H1 (cell line): Measurements from ENCODE around the gene PDE8B. TPM values are rescaled to one million over a fixed set of nuclear protein-coding genes. Genes with fewer than 3 reads are reported as not detected.

Experiments
- CTCF ChIA-PET: fragments of 300-600 bp; sonication (Branson Sonifier 250); formaldehyde crosslinking; loops from one replicate; lab custom pipeline; 2021; ENCODE audit not compliant: partially characterized antibody; lab: Charles Lee
- POLR2A ChIA-PET: fragments of 300-600 bp; sonication (Branson Sonifier 250); formaldehyde crosslinking; loops from one replicate; lab custom pipeline; 2021; ENCODE audit warnings: inconsistent platforms; ENCODE audit not compliant: partially characterized antibody; lab: Charles Lee
- DNase-seq, 2 experiments: peaks; one replicate each; pipeline versions ENCODE4 v3.0.0 to v3.0.0-alpha.2; 2010 to 2022; ENCODE audit warnings: low spot score in 2 of 2, low read depth in 1 of 2, mixed read lengths in 1 of 2
- FAIRE-seq: peaks from 2 replicates; lab custom pipeline; 2011; peaks lifted over from hg19 to GRCh38; lab: Jason Lieb, UNC
- H2AFZ ChIP-seq: 2 replicates; pipeline ENCODE4 v1.8.1; 2012; ENCODE audit warnings: low read length, inconsistent platforms
- H2AK5ac ChIP-seq: 2 replicates; pipeline ENCODE4 v1.6.1; 2013; ENCODE audit warnings: low read depth, low read length
- H2BK120ac ChIP-seq: replicated peaks from 2 replicates; pipeline ENCODE3; 2013; ENCODE audit warnings: low read depth, low read length, inconsistent platforms
- H2BK12ac ChIP-seq: 2 replicates; pipeline ENCODE4 v1.6.1; 2013; ENCODE audit warnings: low read depth, low read length
- H2BK15ac ChIP-seq: 2 replicates; pipeline ENCODE4 v1.6.1; 2013; ENCODE audit warnings: low read length
- H2BK20ac ChIP-seq: 2 replicates; pipeline ENCODE4 v1.6.1; 2013; ENCODE audit warnings: low read length
- H2BK5ac ChIP-seq: 2 replicates; pipeline ENCODE4 v1.6.1; 2013; ENCODE audit warnings: low read depth, low read length
- H3K14ac ChIP-seq: 2 replicates; pipeline ENCODE4 v1.6.1; 2013; ENCODE audit warnings: inconsistent platforms; ENCODE audit not compliant: insufficient read length
- H3K18ac ChIP-seq: 2 replicates; pipeline ENCODE4 v1.6.1; 2013; ENCODE audit warnings: low read length; ENCODE audit errors: extremely low read depth
- H3K23ac ChIP-seq: 2 replicates; pipeline ENCODE4 v1.6.1; 2013; ENCODE audit warnings: inconsistent platforms; ENCODE audit not compliant: insufficient read length
- H3K23me2 ChIP-seq: 2 replicates; pipeline ENCODE4 v1.6.1; 2013; ENCODE audit warnings: low read depth, low read length
- H3K27ac ChIP-seq: 2 replicates; pipeline ENCODE4 v1.6.1; 2011; ENCODE audit warnings: low read depth, low read length, inconsistent platforms
- H3K27me3 ChIP-seq, 4 experiments: replicated peaks in 1 of 4; 1 replicate in 1 of 4; 2 replicates in 3 of 4; pipeline versions ENCODE4 v1.6.1 to v1.8.1; 2011 to 2013; ENCODE audit warnings: low read length in 3 of 4, mild to moderate bottlenecking in 3 of 4, inconsistent platforms in 2 of 4, mixed read lengths in 2 of 4, moderate library complexity in 1 of 4; ENCODE audit not compliant: control insufficient read depth in 3 of 4, insufficient read depth in 3 of 4; ENCODE audit errors: extremely low read depth in 1 of 4
- H3K36me3 ChIP-seq, 4 experiments: 2 replicates each; pipeline versions ENCODE4 v1.6.1 to v1.8.1; 2011 to 2013; ENCODE audit warnings: mild to moderate bottlenecking in 4 of 4, low read length in 3 of 4, moderate library complexity in 2 of 4, control low read depth in 1 of 4, inconsistent platforms in 1 of 4; ENCODE audit not compliant: insufficient read depth in 4 of 4, control insufficient read depth in 2 of 4
- H3K4ac ChIP-seq: replicated peaks from 2 replicates; pipeline ENCODE3; 2013; ENCODE audit warnings: low read length, low read depth, mixed read lengths, inconsistent platforms; ENCODE audit not compliant: insufficient read length
- H3K4me1 ChIP-seq, 4 experiments: replicated peaks in 1 of 4; 1 replicate in 1 of 4; 2 replicates in 3 of 4; pipeline versions ENCODE4 v1.6.1 to v1.8.1; 2011 to 2013; ENCODE audit warnings: low read length in 3 of 4, inconsistent platforms in 2 of 4, mixed read lengths in 1 of 4; ENCODE audit not compliant: insufficient read depth in 4 of 4, control insufficient read depth in 3 of 4
- H3K4me2 ChIP-seq, 2 experiments: 2 replicates each; pipeline versions ENCODE4 v1.6.1 to v1.8.1; 2011 to 2013; ENCODE audit warnings: low read depth in 2 of 2, low read length in 2 of 2, control low read depth in 1 of 2, inconsistent platforms in 1 of 2, mild to moderate bottlenecking in 1 of 2; ENCODE audit not compliant: insufficient read depth in 1 of 2
- H3K4me3 ChIP-seq, 4 experiments: fragments of 200-600, 300-600 bp in 1 of 4; sonication (generic), shearing (Covaris generic), sonication (Bioruptor Twin) in 1 of 4; 2 replicates each; pipeline versions ENCODE4 v1.5.1 to v1.8.1; 2011 to 2016; ENCODE audit warnings: low read length in 4 of 4, low read depth in 3 of 4, control low read depth in 2 of 4, inconsistent platforms in 2 of 4, mild to moderate bottlenecking in 2 of 4, mixed read lengths in 1 of 4, moderate library complexity in 1 of 4; ENCODE audit not compliant: insufficient read depth in 2 of 4; ENCODE audit errors: extremely low read depth in 1 of 4
- H3K56ac ChIP-seq: replicated peaks from 2 replicates; pipeline ENCODE3; 2013; ENCODE audit warnings: low read depth, mild to moderate bottlenecking, mixed read lengths, low read length, inconsistent platforms; ENCODE audit not compliant: insufficient read length
- H3K79me1 ChIP-seq: 2 replicates; pipeline ENCODE4 v1.6.1; 2013; ENCODE audit warnings: low read depth, low read length, control low read depth
- H3K79me2 ChIP-seq, 2 experiments: 2 replicates each; pipeline versions ENCODE4 v1.6.1 to v1.8.1; 2012 to 2013; ENCODE audit warnings: low read length in 2 of 2, mild to moderate bottlenecking in 2 of 2, inconsistent platforms in 1 of 2; ENCODE audit not compliant: insufficient read depth in 2 of 2, control insufficient read depth in 1 of 2
- H3K9ac ChIP-seq, 4 experiments: replicated peaks in 1 of 4; 1 replicate in 1 of 4; 2 replicates in 3 of 4; pipeline versions ENCODE4 v1.6.1 to v1.8.1; 2011 to 2013; ENCODE audit warnings: low read depth in 3 of 4, low read length in 3 of 4, control low read depth in 2 of 4, mild to moderate bottlenecking in 2 of 4, moderate library complexity in 2 of 4, inconsistent platforms in 1 of 4; ENCODE audit errors: extremely low read depth in 1 of 4
- H3K9me3 ChIP-seq, 2 experiments: 2 replicates each; pipeline versions ENCODE4 v1.6.1 to v1.8.1; 2012 to 2013; ENCODE audit warnings: mild to moderate bottlenecking in 2 of 2, moderate library complexity in 2 of 2, control low read depth in 1 of 2, inconsistent platforms in 1 of 2, low read depth in 1 of 2, low read length in 1 of 2, mixed read lengths in 1 of 2; ENCODE audit not compliant: insufficient read depth in 2 of 2
- H4K20me1 ChIP-seq, 2 experiments: replicated peaks in 1 of 2; 2 replicates each; pipeline versions ENCODE3 to v1.8.1; 2011 to 2013; ENCODE audit warnings: inconsistent platforms in 2 of 2, low read length in 2 of 2, mild to moderate bottlenecking in 1 of 2; ENCODE audit not compliant: insufficient read depth in 2 of 2, control insufficient read depth in 1 of 2
- H4K5ac ChIP-seq: 2 replicates; pipeline ENCODE4 v1.6.1; 2013; ENCODE audit warnings: low read length, low read depth, mixed read lengths, inconsistent platforms; ENCODE audit not compliant: insufficient read length
- H4K8ac ChIP-seq: 2 replicates; pipeline ENCODE4 v1.8.0; 2013; ENCODE audit warnings: mild to moderate bottlenecking, moderate library complexity, low read length, inconsistent platforms; ENCODE audit not compliant: insufficient read depth; ENCODE audit errors: extremely low read depth
- H4K91ac ChIP-seq: replicated peaks from 2 replicates; pipeline ENCODE3; 2013; ENCODE audit warnings: low read length, mixed read lengths, inconsistent platforms; ENCODE audit not compliant: insufficient read length
- BACH1 ChIP-seq: IDR thresholded peaks from 2 replicates; pipeline ENCODE4 v1.6.1; 2012; ENCODE audit warnings: low read length, improper control_type of control experiment
- NANOG ChIP-seq: IDR thresholded peaks from 2 replicates; pipeline ENCODE4 v1.6.1; 2011; ENCODE audit warnings: low read length, low read depth, mild to moderate bottlenecking, inconsistent platforms; ENCODE audit not compliant: insufficient read depth, poor library complexity, severe bottlenecking
- RAD21 ChIP-seq, 2 experiments: IDR thresholded peaks in 1 of 2; conservative IDR thresholded peaks in 1 of 2; 2 replicates each; pipeline ENCODE4 v1.6.1; 2011; ENCODE audit warnings: low read depth in 2 of 2, low read length in 2 of 2, improper control_type of control experiment in 1 of 2, inconsistent platforms in 1 of 2, mild to moderate bottlenecking in 1 of 2, moderate library complexity in 1 of 2
- RNF2 ChIP-seq: fragments of 200-900, 300-1000 bp; sonication (generic); IDR thresholded peaks from 2 replicates; pipeline ENCODE4 v1.7.1; 2016; ENCODE audit warnings: borderline replicate concordance, low read depth, mild to moderate bottlenecking, antibody characterized with exemption, low read length; ENCODE audit not compliant: poor library complexity, severe bottlenecking; ENCODE audit errors: missing control alignments
- SP1 ChIP-seq: IDR thresholded peaks from 2 replicates; pipeline ENCODE4 v1.6.1; 2011; ENCODE audit warnings: low read depth, low read length
- SP4 ChIP-seq: IDR thresholded peaks from 2 replicates; pipeline ENCODE4 v1.6.1; 2012; ENCODE audit warnings: low read length, inconsistent platforms
- SRF ChIP-seq: IDR thresholded peaks from 2 replicates; pipeline ENCODE4 v1.6.1; 2011; ENCODE audit warnings: mild to moderate bottlenecking, low read depth, low read length, moderate library complexity
- ZNF274 ChIP-seq: IDR thresholded peaks from 2 replicates; pipeline ENCODE4 v1.7.0; 2012; ENCODE audit warnings: low read length, borderline replicate concordance; ENCODE audit errors: extremely low read depth
- WGBS, 2 experiments: shearing (Covaris generic) in 1 of 2; methylation state at CpG; one replicate each; pipeline versions ENCODE4 v1.1.6 to v1.1.7; 2013 to 2015; ENCODE audit warnings: low lambda C conversion rate in 2 of 2, mixed read lengths in 2 of 2, inconsistent platforms in 1 of 2, low coverage in 1 of 2, missing lambda C conversion rate in 1 of 2; ENCODE audit not compliant: insufficient replicate concordance in 2 of 2, insufficient coverage in 1 of 2, insufficient read length in 1 of 2; ENCODE audit errors: extremely low coverage in 1 of 2, missing lambda C conversion rate in 1 of 2; 5-methylcytosine and 5-hydroxymethylcytosine counted together
- polyA plus RNA-seq, 7 experiments: library from polyadenylated mRNA; depleted of rRNA in 3 of 7; stranded (reverse) in 5 of 7; unstranded in 2 of 7; fragments of >200 nt in 5 of 7; fragments of 200-250 nt in 2 of 7; gene quantifications; 1 replicate in 5 of 7; 2 replicates in 1 of 7; 4 replicates in 1 of 7; pipeline versions ENCODE4 v1.2.1 to v1.2.3, GENCODE V29; 2011 to 2013; ENCODE audit warnings: missing spikeins in 2 of 7, mixed read lengths in 2 of 7
- total RNA-seq: library from RNA; stranded (reverse); fragmentation: NEBNext Ultra II Directional; extraction: Animal tissue kit (Norgen Biotek cat#: 25700); gene quantifications from 2 replicates; pipeline ENCODE4 v1.2.1, GENCODE V29; 2021

Gene PDE8B
- total and polyA plus RNA-seq, 2 of the 8 experiments (the other 6 are each of a cell fraction or from before 2014, with no cell fraction given), result 0.32 to 1.1 TPM

- no peak overlapping the region for H3K18ac ChIP-seq
- no peaks in the 10 kb centered on the region for H3K79me1 ChIP-seq
- no peak overlapping the region for H3K4ac ChIP-seq
Measured at GRCh38 chr5:77304388-77304787, 93.9 kb downstream of the PDE8B start.

More at GRCh38 chr5:77304388-77304787, 93.9 kb downstream of the PDE8B start:
- Histone ChIP-seq H4K91ac (no peak overlapping the region), H3K23ac (no peak overlapping the region), H3K14ac (no peak overlapping the region), H3K23me2 (no peaks in the 10 kb centered on the region), H2BK12ac (no peak overlapping the region), H3K36me3 (no peaks in the 10 kb centered on the region), H3K9me3 (no peaks in the 10 kb centered on the region), H2BK15ac (no peak overlapping the region), H3K56ac (no peak overlapping the region), H3K9ac (no peak overlapping the region), H2BK120ac (no peak overlapping the region), H3K4me3 (no peak overlapping the region), H3K27ac (no peak overlapping the region), H2BK20ac (no peak overlapping the region), H3K4me2 (no peak overlapping the region), H2BK5ac (no peak overlapping the region), H3K4me1 (no peaks in the 10 kb centered on the region), H3K79me2 (no peaks in the 10 kb centered on the region), H4K20me1 (no peaks in the 10 kb centered on the region), H2AK5ac (no peak overlapping the region), H2AFZ (no peak overlapping the region), H3K27me3 (peaks cover 0 to 7% (median 4%) of the 10 kb centered on the region in 4 experiments; a peak in 4 of 7 replicates), H4K8ac (no peak overlapping the region), H4K5ac (no peak overlapping the region)
- POLR2A ChIA-PET, result no interaction called here
- CTCF ChIA-PET, result no interaction called here
- WGBS, 2 experiments, result 88% methylated on average over 1 of the region's 1 CpG; no CpG with 5 or more reads in 1 of the 2 experiments
- TF ChIP-seq RNF2, result no peak
- no peak for TF ChIP-seq SRF
- no peak for TF ChIP-seq SP1
- TF ChIP-seq BACH1, result no peak
- TF ChIP-seq NANOG, result no peak
- no peak for TF ChIP-seq ZNF274
- TF ChIP-seq RAD21 (IDR thresholded peaks at IDR 0.05 in 1 of 2, conservative IDR thresholded peaks at IDR 0.05 in 1 of 2; ENCODE audit: low read depth in 2 of 2, low read length in 2 of 2), result no peak
- no peak for TF ChIP-seq SP4
- DNase-seq, result no peak
- FAIRE-seq, result no peak
